Occipital lobe (tissue), 3 donors: ENCODE results near the gene ARMC3. TPM values are rescaled to one million over a fixed set of nuclear protein-coding genes. Genes with fewer than 3 reads are reported as not detected.
"Not testable (repeated sequence)": the region's sequence is repeated elsewhere in the genome, so short reads cannot be mapped to it uniquely, and the experiment has no call there.

ENCODE experiments used
- DNase-seq: peaks from one replicate; lab custom pipeline; 2025; lab: John Stamatoyannopoulos, UW
- small RNA-seq: library from RNA; depleted of rRNA; stranded (forward); fragments of <200 nt; gene quantifications from one replicate; pipeline ENCODE3, GENCODE V24; 2014
- total RNA-seq: library from RNA; depleted of rRNA; stranded (reverse); fragments of >200 nt; gene quantifications from one replicate; pipeline ENCODE4 v1.2.3, GENCODE V29; 2014

Gene ARMC3
- total RNA-seq, 1 donor from 2014 or later = 5.1 TPM

- not testable (repeated sequence) for DNase-seq
Observed at GRCh38 chr10:23072593-23072992, 144.7 kb downstream of the ARMC3 start.

GRCh38 chr10:23073527-23073926, 145.7 kb downstream of the ARMC3 start:
- no peak for DNase-seq

- no peak for DNase-seq
Observed at GRCh38 chr10:23075672-23076071, 147.8 kb downstream of the ARMC3 start.

GRCh38 chr10:23078114-23078513, 150.3 kb downstream of the ARMC3 start:
- no peak for DNase-seq

- no peak for DNase-seq
Observed at GRCh38 chr10:23079700-23080099, 151.8 kb downstream of the ARMC3 start.

- no peak for DNase-seq
Observed at GRCh38 chr10:23080262-23080661, 152.4 kb downstream of the ARMC3 start.

- no peak for DNase-seq
Observed at GRCh38 chr10:23081221-23081750, 153.4 kb downstream of the ARMC3 start.

- DNase-seq = no peak
Observed at GRCh38 chr10:23081891-23082290, 154.0 kb downstream of the ARMC3 start.

Small RNA genes lying within 50 kb of the gene (small RNA-seq; reads per million reads assigned to genes)
- gene RNA5SP304 = not detected

Other genes starting within 250 kb of the ARMC3 start
- gene PIP4K2A, start 213.5 kb upstream of the ARMC3 start, total RNA-seq = 41.0 TPM
- gene MSRB2, start 167.5 kb downstream of the ARMC3 start, total RNA-seq = 16.8 TPM